ENCODE data around the gene TRAPPC10.

GRCh38 chr21:44079446-44079845, 67.3 kb downstream of the TRAPPC10 start:
- TF ChIP-seq GATA2 (IDR thresholded peaks at IDR 0.05; ENCODE audit: low read depth, low read length): no peak
- no peak for TF ChIP-seq GATA3 (IDR thresholded peaks at IDR 0.05; ENCODE audit: low read depth, low read length)
